PC-3 (cell line): ENCODE results near the gene CELF6. TPM values are rescaled to one million over a fixed set of nuclear protein-coding genes. Genes with fewer than 3 reads are reported as not detected.

Experiments used
- ATAC-seq: fragments of 200-7000 bp; cut with Tn5 transposase; 2 replicates; pipeline ENCODE4 v1.9.1; 2020; ENCODE audit warnings: mild to moderate bottlenecking, moderate library complexity
- BruUV-seq: library from RNA; stranded (reverse); fragments of 400-500 nt; replicated peaks from 2 replicates; lab custom pipeline; 2021; lab: Mats Ljungman, UMichigan
- CTCF ChIA-PET: fragments of 300-600 bp; sonication (Branson Sonifier 250); formaldehyde crosslinking; loops from one replicate; lab custom pipeline; 2022; ENCODE audit warnings: antibody characterized with exemption; lab: Charles Lee
- POLR2A ChIA-PET: fragments of 300-600 bp; sonication (Branson Sonifier 250); formaldehyde crosslinking; loops from one replicate; lab custom pipeline; 2022; ENCODE audit warnings: antibody characterized with exemption; ENCODE audit not compliant: unreplicated experiment; lab: Charles Lee
- DNase-seq: peaks from one replicate; pipeline ENCODE4 v3.0.0-alpha.2; 2015
- H2AFZ ChIP-seq: fragments of 300-600 bp; sonication (generic); 2 replicates; pipeline ENCODE4 v1.6.0; 2016; ENCODE audit warnings: antibody characterized with exemption, low read length
- H3F3A ChIP-seq: fragments of 300-600 bp; sonication (generic); one replicate; pipeline ENCODE4 v1.6.0; 2017; ENCODE audit warnings: antibody characterized with exemption, low read length, control low read depth, mild to moderate bottlenecking; ENCODE audit not compliant: unreplicated experiment
- H3K27ac ChIP-seq: fragments of 300-600 bp; sonication (generic); 2 replicates; pipeline ENCODE4 v1.5.1; 2016; ENCODE audit warnings: mild to moderate bottlenecking, low read length
- H3K27me3 ChIP-seq: fragments of 300-600 bp; sonication (generic); 2 replicates; pipeline ENCODE4 v1.6.1; 2016; ENCODE audit warnings: low read length, mixed read lengths
- H3K36me3 ChIP-seq: fragments of 300-600 bp; sonication (generic); 2 replicates; pipeline ENCODE4 v1.6.1; 2016; ENCODE audit warnings: low read depth, mixed run types, low read length, mixed read lengths
- H3K4me1 ChIP-seq: fragments of 300-600 bp; sonication (generic); 2 replicates; pipeline ENCODE4 v1.5.1; 2016; ENCODE audit warnings: low read length; ENCODE audit not compliant: insufficient read depth
- H3K4me2 ChIP-seq: fragments of 300-600 bp; sonication (generic); 2 replicates; pipeline ENCODE4 v1.6.0; 2016; ENCODE audit warnings: low read length
- H3K4me3 ChIP-seq: fragments of 300-600 bp; sonication (generic); 2 replicates; pipeline ENCODE4 v1.5.1; 2016; ENCODE audit warnings: mild to moderate bottlenecking, low read length, mixed read lengths
- H3K79me2 ChIP-seq: fragments of 300-600 bp; sonication (generic); 2 replicates; pipeline ENCODE4 v1.6.1; 2017; ENCODE audit warnings: low read length, mixed read lengths
- H3K9ac ChIP-seq: fragments of 300-600 bp; sonication (generic); 2 replicates; pipeline ENCODE4 v1.6.0; 2016; ENCODE audit warnings: mild to moderate bottlenecking, low read length
- H3K9me2 ChIP-seq: fragments of 300-600 bp; sonication (generic); replicated peaks from 2 replicates; pipeline ENCODE4 v1.6.1; 2016; ENCODE audit warnings: mixed run types, low read length, mixed read lengths
- H3K9me3 ChIP-seq: fragments of 300-600 bp; sonication (generic); 2 replicates; pipeline ENCODE4 v1.6.1; 2016; ENCODE audit warnings: low read length, mixed read lengths
- H4K20me1 ChIP-seq: fragments of 300-600 bp; sonication (generic); 2 replicates; pipeline ENCODE4 v1.6.1; 2016; ENCODE audit warnings: low read length, mixed read lengths
- CTCF ChIP-seq: fragments of 300-600 bp; sonication (generic); conservative IDR thresholded peaks from 2 replicates; pipeline ENCODE4 v1.5.1; 2017; ENCODE audit warnings: antibody characterized with exemption, low read depth, mild to moderate bottlenecking, low read length
- EZH2 ChIP-seq: fragments of 300-600 bp; sonication (generic); IDR thresholded peaks from one replicate; pipeline ENCODE4 v1.6.1; 2017; ENCODE audit warnings: antibody characterized with exemption, mild to moderate bottlenecking, low read length; ENCODE audit not compliant: unreplicated experiment
- EZH2phosphoT487 ChIP-seq: fragments of 300-600 bp; sonication (generic); IDR thresholded peaks from 2 replicates; pipeline ENCODE4 v1.6.1; 2018; ENCODE audit warnings: mild to moderate bottlenecking, antibody characterized with exemption, low read length, borderline replicate concordance
- intact Hi-C: fragments of 100-400 bp; cut with micrococcal nuclease; formaldehyde crosslinking; loops from 2 replicates; pipeline ENCODE4 v1.9.0; 2023
- total RNA-seq: library from RNA; depleted of rRNA; stranded (reverse); fragments of >200 nt; gene quantifications from 2 replicates; pipeline ENCODE4 v1.2.3, GENCODE V29; 2014

Gene CELF6
- total RNA-seq, 1 experiment from 2014 or later, result not detected

- no peak for ATAC-seq
- Histone ChIP-seq H3K36me3 (no peaks in the 10 kb centered on the region), H3K4me1 (no peaks in the 10 kb centered on the region), H3K4me2 (no peak overlapping the region), H3K27ac (no peak overlapping the region), H3K79me2 (no peaks in the 10 kb centered on the region), H3K9me3 (no peaks in the 10 kb centered on the region), H3K9ac (no peak overlapping the region), H3K4me3 (no peak overlapping the region), H3K9me2 (no peaks in the 10 kb centered on the region), H2AFZ (no peak overlapping the region), H3F3A (no peaks in the 10 kb centered on the region), H3K27me3 (no peaks in the 10 kb centered on the region), H4K20me1 (no peaks in the 10 kb centered on the region)
- BruUV-seq, result no TSS peak
- no peak for DNase-seq
- POLR2A ChIA-PET, result interaction anchor here (0.6 kb wide), 1 partner anchor 45 kb away, joined by 10 read pairs; no protein-coding TSS in a partner anchor
- no peak for TF ChIP-seq CTCF
- no peak for TF ChIP-seq EZH2
- no peak for TF ChIP-seq EZH2phosphoT487
- CTCF ChIA-PET, result no interaction called here
- intact Hi-C loops, result no loop called here
Measured at GRCh38 chr15:72365844-72366243, 45.9 kb upstream of the CELF6 start.

GRCh38 chr15:72361176-72361575, 41.2 kb upstream of the CELF6 start:
- no peak for TF ChIP-seq EZH2
- TF ChIP-seq CTCF, result no peak
- no peak for TF ChIP-seq EZH2phosphoT487
- Histone ChIP-seq H3F3A (no peaks in the 10 kb centered on the region), H3K27ac (no peak overlapping the region), H3K9ac (no peak overlapping the region), H2AFZ (no peak overlapping the region), H3K4me3 (no peak overlapping the region), H3K9me2 (no peaks in the 10 kb centered on the region), H3K9me3 (no peaks in the 10 kb centered on the region), H3K79me2 (no peaks in the 10 kb centered on the region), H3K36me3 (no peaks in the 10 kb centered on the region), H4K20me1 (no peaks in the 10 kb centered on the region), H3K4me2 (no peak overlapping the region), H3K4me1 (peaks cover 17% of the 10 kb centered on the region), H3K27me3 (no peaks in the 10 kb centered on the region)
- ChIA-PET CTCF (no interaction called here), POLR2A (no interaction called here)
- no peak for DNase-seq
- intact Hi-C loops, result no loop called here
- ATAC-seq, result no peak
- no TSS peak for BruUV-seq

GRCh38 chr15:72358650-72359171, 38.8 kb upstream of the CELF6 start:
- Histone ChIP-seq H3K4me3 (peak overlapping the region; percentile 39; the same call in 1 of the 2 replicates), H3K36me3 (no peaks in the 10 kb centered on the region), H3K27me3 (no peaks in the 10 kb centered on the region), H3K9me2 (no peaks in the 10 kb centered on the region), H3F3A (no peaks in the 10 kb centered on the region), H2AFZ (peak overlapping the region; percentile 59), H3K4me1 (peaks cover 24% of the 10 kb centered on the region), H3K27ac (peak overlapping the region; percentile 77), H3K4me2 (peak overlapping the region; percentile 72), H4K20me1 (no peaks in the 10 kb centered on the region), H3K9me3 (no peaks in the 10 kb centered on the region), H3K79me2 (no peaks in the 10 kb centered on the region), H3K9ac (no peak overlapping the region)
- CTCF ChIA-PET, result no interaction called here
- intact Hi-C loops, result no loop called here
- no TSS peak for BruUV-seq
- ATAC-seq (peak; percentile 87), DNase-seq (peak; percentile 88)
- no peak for TF ChIP-seq EZH2
- no peak for TF ChIP-seq CTCF
- no peak for TF ChIP-seq EZH2phosphoT487
- POLR2A ChIA-PET, result no interaction called here
